NAMALWA (cell line): ENCODE data around the gene EEPD1.
"Not testable (repeated sequence)": the region's sequence is repeated elsewhere in the genome, so short reads cannot be mapped to it uniquely, and the experiment has no call there.

ENCODE experiments used
- DNase-seq: peaks from one replicate; pipeline ENCODE4 v3.0.0-alpha.2; 2015; ENCODE audit warnings: low spot score

The EEPD1 gene

GRCh38 chr7:36216063-36216684 lies 63.1 kb downstream of the EEPD1 start:
- DNase-seq = no peak

DNA sequence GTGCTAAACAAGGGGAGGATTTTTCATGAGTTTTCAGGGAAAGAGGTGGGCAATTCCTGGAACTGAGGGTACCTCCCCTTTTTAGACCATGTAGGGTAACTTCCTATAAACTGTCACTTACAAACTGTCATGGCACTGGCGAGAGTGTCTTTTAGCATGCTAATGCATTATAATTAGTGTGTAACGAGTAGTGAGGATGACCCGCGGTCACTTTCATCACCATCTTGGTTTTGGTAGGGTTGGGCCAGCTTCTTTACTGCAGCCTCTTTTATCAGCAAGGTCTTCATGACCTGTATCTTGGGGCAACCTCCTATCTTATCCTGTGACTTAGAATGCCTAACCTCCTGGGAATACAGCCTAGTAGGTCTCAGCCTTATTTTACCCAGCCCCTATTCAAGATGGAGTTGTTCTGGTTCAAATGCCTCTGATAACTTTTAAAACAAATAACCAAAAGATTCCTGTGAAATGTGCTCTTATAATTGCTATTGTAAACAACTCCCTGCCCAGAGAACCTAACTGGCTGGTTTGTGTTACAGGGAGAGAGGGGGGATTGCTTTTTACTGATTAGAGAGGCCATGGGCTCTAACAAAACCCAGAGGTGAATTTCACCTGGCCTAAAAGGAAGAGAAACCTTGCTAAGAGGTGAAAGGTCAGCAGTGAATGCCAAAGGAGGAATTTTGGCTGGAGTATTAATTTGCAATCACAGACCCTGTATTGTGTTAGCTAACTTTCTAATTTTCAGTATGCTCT lies 64.3 kb downstream of the EEPD1 start:
- no peak for DNase-seq

DNA sequence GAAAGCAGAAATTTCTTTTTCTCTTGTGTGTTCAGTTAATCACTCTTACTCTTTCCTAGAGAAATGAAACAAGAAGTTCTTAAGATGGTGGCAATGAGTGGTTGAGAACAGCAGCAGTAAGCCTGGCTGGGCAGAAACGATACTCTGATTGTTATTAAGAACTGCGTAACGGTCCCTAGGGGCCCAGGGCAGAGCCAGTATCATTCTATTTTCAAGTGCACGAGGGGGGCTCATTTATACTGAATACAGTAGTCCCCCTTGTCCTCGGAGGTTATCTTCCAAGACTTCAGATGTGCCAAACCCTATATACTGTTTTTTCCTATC lies 64.9 kb downstream of the EEPD1 start:
- no peak for DNase-seq

- DNase-seq = no peak
Measured at GRCh38 chr7:36219429-36219828, 66.4 kb downstream of the EEPD1 start.

DNA sequence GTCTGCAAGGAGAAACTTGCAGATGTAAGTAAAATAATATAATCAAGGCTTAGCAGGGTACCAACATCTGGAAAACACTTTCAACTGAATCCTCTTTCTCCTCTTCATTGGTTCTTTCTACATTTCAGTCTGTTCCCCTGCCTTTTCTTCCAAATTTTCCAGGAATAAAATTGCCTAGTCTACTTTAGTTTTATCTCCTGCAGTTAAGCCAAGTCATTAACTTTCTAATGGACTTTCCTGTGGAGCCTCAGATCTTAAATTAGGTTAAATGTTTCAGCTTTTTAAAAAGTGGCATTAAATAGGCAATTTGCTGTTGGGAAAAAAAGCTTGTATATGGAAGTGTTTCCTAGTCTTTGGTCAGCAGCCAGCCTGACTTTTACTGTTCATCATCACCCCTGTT lies 70.8 kb downstream of the EEPD1 start:
- no peak for DNase-seq

DNA sequence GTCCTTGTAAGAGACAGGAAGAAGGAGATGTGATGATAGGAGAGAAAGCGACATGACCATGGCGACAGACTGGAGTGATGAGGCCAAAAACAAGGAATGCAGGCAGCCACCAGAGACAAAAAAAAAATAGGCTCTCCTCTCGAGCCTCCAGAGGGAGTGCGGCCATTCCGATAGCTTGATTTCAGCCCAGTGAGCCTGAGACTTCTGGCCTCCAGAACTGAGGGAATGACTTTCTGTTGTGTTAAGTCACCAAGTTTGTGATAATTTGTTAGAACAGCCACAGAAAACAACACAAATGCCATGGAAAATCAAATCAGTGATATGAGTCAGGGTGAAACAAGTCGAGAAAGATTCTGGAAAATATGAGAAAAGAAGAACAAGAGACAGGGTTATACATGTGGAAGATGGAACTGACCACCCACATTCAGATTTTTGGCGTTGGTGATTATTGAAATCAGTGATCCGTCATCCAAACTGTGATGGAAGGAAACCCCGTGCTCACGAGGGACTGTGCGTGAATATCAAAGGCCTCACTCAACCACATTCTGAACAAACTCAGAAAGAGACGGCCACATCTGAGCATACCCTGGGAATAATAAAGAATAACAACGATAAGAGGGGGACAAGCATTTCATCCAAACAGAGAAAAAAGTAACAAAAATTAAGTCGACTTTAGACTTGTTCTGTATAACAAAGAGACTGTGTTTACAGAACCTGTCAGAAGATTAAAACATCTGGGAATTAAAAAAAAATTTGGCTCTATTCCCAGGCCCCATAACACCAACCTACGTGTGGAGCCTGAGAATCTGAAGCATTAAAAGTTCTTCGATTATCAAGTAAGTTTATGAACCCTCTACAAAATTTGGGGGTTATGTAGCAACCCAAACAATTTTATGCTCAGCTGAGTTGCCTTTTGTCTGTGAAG lies 72.1 kb downstream of the EEPD1 start:
- DNase-seq = no peak

DNA sequence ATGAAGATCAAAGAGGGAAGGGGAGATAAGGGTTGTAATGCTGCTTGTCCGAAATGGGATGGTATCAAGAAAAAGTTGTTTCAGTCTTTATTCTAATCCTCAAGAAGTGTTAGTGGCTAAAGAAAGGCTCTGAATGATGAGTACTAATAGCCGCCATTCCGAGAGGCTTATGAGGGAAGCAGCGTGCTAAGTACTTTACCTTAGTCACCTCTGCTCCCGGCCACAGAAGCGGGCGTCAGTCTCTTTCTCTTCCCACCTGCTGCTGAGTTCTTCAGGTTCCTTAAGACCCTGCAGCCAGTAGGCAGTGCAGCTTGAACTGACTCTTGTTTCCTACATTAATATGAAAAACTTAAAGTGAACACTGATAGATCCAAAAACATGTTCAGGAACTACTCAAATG lies 73.1 kb downstream of the EEPD1 start:
- DNase-seq = no peak

DNA sequence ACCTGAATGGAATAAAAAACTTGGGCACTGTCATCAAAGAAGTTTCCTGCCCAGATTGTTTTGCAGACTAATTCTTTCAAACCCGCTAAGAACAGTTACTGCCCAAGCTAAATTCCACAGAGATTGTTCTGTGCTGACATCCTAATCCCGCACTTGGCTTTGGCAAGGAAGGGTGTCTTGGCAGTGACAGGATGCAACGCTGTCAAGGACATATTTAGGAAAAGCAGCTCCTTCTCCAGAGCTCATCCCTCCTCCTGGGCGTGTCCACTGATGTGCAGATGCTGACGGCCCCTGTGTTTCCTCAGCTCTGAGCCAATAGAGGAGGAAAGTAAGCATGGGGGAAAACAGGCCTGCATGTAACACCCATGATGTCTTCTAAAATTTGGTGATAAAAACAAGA lies 74.2 kb downstream of the EEPD1 start:
- DNase-seq = no peak

DNA sequence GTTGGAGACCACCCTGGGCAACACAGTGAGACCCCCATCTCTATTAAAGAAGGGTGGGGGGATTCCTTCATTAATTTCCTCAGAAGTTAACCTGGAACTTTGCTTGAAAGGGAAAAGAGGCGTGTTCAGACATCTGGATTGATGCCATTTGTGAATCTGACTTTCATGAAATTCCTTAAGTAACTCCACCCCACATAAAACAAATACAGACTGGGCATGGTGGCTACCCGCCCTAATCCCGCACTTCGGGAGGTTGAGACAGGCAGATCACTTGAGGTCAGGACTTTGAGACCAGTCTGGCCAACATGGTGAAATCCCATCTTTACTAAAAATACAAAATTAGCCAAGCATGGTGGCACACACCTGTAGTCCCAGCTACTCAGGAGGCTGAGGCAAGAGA lies 75.0 kb downstream of the EEPD1 start:
- DNase-seq = no peak

DNA sequence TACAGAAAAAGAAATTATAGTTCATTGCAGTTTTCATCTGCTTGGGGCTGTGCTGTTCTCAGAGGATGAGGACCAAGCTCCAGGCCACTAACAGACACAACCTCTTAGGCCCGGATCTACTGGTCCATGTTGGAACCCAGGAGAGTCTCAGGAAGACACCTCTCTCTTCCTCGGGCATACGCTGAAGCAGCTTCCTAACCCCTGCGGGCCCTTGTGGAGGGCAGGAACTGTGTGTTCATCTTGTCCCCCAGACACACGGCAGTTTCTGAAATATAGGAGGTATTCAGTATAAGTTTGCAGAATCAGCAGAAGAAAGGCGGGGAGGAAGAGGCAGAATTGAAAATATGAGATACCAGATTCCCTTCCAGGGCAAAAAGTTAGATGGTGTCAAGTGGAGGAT lies 78.4 kb downstream of the EEPD1 start:
- no peak for DNase-seq

DNA sequence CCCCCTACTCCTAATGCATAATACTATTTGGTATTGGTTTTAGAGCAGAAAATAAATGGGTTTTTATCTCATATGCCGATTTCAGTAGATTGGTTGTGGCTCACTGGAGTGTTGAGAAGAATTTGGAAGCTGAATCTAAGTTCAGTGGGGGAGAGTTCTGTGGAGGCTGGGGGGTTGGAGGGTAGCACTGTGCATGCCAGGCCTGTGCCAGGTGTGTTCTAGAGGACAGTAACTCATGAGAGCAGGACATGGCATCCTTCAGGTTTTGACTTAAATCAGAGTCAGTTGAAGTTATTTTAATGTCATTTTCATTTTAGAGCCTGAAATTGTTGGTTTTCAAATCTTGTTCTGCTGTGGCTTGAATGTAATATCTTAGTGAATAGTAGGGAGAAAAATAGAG lies 79.5 kb downstream of the EEPD1 start:
- no peak for DNase-seq

GRCh38 chr7:36232971-36233550 lies 80.0 kb downstream of the EEPD1 start:
- no peak for DNase-seq

- DNase-seq = no peak
Measured at GRCh38 chr7:36236073-36236472, 83.0 kb downstream of the EEPD1 start.

DNA sequence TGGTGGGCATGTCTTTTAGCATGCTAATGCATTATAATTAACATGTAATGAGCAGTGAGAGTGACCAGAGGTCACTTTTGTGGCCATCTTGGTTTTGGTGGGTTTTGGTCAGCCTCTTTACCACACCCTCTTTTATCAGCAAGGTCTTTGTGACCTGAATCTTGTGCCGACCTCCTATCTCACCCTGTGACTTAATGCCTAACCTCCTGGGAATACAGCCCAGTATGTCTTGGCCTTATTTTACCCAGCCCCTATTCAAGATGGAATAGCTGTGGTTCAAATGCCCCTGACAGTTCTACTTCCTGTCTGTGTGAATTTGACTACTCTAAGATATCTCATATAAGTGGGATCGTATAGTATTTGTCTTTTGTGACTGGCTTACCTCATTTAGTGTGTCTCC lies 85.1 kb downstream of the EEPD1 start:
- DNase-seq = no peak

DNA sequence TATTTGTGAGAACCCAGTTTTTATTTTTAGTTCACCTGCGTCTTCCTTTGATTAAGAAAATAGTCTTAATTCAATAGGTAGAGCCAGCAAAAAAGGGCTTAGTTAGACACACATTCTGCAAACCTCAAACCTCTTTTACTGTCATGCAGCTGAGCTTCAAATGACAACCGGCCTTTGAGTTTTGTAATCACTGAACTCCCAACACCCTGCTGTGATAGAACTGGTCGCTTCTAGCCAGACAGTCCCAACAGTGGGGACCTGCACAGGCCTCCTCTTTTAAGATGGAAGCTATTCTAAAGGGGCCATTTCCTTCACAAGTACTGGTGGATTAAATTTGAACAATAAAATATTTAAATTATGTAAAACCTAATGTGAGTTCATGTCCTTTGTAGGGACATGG lies 90.3 kb downstream of the EEPD1 start:
- not testable (repeated sequence) for DNase-seq

GRCh38 chr7:36244001-36244400 lies 90.9 kb downstream of the EEPD1 start:
- not testable (repeated sequence) for DNase-seq

DNA sequence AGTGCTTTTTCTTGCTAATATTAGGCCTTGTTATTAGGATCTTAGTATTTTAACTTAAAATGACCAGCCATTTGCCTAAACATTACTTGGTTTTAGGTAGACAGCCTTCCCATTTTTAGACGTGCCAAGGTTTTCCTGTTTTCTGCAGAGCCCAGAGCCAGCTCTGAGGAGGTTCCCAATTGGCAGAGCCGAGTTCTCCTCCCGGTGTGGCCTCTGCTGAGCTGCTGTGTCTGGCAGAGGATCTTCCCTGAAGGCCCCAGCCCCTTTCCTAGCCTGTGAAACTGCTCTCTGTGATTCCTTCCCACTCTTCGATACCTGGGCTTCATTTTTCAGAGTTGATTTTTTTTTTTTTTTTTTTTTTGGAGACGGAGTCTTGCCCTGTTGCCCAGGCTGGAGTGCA lies 91.4 kb downstream of the EEPD1 start:
- no peak for DNase-seq

GRCh38 chr7:36245684-36246299 lies 92.7 kb downstream of the EEPD1 start:
- no peak for DNase-seq

GRCh38 chr7:36249091-36249490 lies 96.0 kb downstream of the EEPD1 start:
- no peak for DNase-seq

DNA sequence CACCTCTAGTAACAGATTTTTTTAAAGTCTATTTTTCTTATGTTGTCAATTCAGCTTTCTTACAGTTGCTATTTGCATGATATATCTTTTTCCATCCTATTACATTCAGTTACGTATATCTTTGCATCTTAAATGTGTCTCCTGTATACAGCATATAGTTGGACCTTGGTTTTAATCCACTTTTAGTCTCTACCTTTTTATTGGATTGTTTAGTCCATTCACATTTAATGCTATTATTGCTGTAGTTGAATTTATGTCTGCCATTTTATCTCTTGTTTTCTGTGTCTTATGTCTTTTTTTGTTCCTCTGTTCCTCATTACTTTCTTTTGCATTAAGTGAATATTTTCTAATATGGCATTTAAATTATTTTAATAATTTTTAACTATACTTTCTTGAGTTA lies 100.6 kb downstream of the EEPD1 start:
- DNase-seq = no peak

DNA sequence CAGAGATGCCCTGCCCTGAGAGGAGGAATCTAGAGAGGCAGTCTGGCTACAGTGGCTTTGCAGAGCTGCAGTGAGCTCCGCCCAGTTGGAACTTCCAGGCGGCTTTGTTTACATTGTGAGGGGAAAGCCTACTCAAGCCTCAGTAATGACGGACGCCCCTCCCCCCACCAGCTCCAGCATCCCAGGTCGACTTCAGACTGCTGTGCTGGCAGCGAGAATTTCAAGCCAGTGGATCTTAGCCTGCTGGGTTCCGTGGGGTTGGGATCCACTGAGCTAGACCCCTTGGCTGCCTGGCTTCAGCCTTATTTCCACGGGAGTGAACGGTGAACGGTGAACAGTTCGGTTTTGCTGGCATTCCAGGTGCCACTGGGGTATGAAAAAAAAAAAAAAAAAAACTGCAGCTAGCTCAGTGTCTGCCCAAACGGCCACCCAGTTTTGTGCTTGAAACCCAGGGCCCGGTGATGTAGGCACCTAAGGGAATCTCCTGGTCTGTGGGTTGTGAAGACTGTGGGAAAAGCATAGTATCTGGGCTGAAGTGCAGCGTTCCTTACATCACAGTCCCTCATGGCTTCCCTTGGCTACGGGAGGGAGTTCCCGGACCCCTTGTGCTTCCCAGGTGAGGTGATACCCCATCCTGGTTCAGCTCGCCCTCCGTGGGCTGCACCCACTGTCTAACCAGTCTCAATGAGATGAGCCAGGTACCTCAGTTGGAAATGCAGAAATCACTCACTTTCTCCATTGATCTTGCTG lies 105.6 kb downstream of the EEPD1 start:
- DNase-seq = not testable (repeated sequence)

DNA sequence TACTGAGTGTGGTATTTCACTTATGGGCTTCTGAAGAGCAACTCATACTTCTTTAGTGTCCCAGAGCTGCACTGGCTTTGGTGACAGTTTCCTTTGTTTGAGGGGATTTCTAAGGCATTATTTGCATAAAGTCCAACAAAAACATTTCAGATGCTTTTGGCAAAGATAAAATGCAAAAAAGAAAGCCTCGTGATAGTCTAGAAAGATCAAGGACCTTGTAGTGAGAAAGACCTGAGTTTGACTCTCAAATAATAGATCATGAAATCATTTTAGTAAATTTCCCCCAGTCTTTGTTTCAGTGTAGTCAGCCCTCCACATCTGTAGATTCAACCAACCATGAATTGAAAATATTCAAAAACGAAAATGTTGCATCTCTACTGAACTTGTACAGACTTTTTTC lies 107.4 kb downstream of the EEPD1 start:
- peak; percentile 38 for DNase-seq
